T47D (cell line): ENCODE results near the gene CFAP298.
A peak's percentile ranks its signal among the peaks of the same experiment; 100 is the strongest.
"Not testable (repeated sequence)": the region's sequence is repeated elsewhere in the genome, so short reads cannot be mapped to it uniquely, and the experiment has no call there.

Source experiments
- DNase-seq, 2 experiments: peaks; one replicate each; pipeline versions ENCODE4 v3.0.0 to v3.0.0-alpha.2; 2011 to 2012; ENCODE audit warnings: low read depth in 1 of 2, low spot score in 1 of 2
- JUND ChIP-seq: IDR thresholded peaks from 2 replicates; pipeline ENCODE4 v1.6.1; 2012; ENCODE audit warnings: low read depth
- in situ Hi-C: cut with HindIII; loops from 2 replicates; pipeline ENCODE4 v1.10.0; 2016; ENCODE audit warnings: low sequenced_read_pairs, low pct_unique_long_range_greater_than_20kb

The CFAP298 gene

GRCh38 chr21:32612999-32613337 lies 791 bp upstream of the CFAP298 start:
- TF ChIP-seq JUND, result no peak

GRCh38 chr21:32611471-32611997 lies 643 bp downstream of the CFAP298 start:
- in situ Hi-C loops, result no loop called here
- peak; percentile 26 to 30 for DNase-seq
- no peak for TF ChIP-seq JUND

More at GRCh38 chr21:32612999-32613337, 791 bp upstream of the CFAP298 start:
- DNase-seq, result no peak
- in situ Hi-C loops, result no loop called here

DNA sequence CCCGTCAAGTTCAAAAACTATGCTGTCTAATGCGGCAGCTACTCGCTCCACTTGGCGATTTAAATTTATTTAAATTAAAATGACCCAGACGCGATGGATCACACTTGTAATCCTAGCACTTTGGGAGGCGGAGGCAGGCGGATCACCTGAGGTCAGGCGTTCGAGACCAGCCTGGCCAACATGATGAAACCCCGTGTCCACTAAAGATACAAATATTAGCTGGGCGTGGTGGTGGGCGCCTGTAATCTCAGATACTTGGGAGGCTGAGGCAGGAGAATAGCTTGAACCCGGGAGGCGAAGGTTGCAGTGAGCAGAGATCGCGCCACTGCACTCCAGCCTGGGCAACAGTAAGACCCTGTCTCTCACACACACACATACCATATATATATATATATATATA lies 1.2 kb downstream of the CFAP298 start:
- DNase-seq, in situ Hi-C loops: not testable (repeated sequence)

- in situ Hi-C loops, result no loop called here
- TF ChIP-seq JUND, result no peak
- DNase-seq, result no peak
These were observed 3.3 kb downstream of the CFAP298 start for GRCh38 chr21:32608851-32609250.

- in situ Hi-C loops, result no loop called here
- no peak for DNase-seq
- TF ChIP-seq JUND, result no peak
These were observed 6.7 kb downstream of the CFAP298 start for GRCh38 chr21:32605469-32605868.

DNA sequence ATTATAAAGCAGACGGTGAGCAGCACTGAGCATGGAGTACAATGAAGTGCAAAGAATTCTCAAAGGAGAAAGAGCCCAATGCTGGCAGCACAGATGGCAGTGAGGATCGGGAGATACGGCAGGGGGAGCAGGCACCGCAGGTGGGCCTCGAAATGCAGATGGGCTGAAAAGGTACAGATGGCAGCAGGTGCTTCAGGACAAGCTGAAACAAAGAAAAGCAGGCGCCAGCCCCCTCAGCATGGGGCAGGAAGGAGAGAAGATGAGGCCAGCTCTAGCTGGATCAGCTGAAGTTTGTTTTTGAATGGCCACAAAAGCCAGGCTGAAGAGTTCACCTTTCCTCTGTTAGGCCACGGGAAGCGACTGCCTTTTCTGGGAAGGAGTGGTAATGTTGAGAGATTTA lies 7.7 kb downstream of the CFAP298 start:
- in situ Hi-C loops, result no loop called here
- no peak for DNase-seq
- TF ChIP-seq JUND, result no peak

DNA sequence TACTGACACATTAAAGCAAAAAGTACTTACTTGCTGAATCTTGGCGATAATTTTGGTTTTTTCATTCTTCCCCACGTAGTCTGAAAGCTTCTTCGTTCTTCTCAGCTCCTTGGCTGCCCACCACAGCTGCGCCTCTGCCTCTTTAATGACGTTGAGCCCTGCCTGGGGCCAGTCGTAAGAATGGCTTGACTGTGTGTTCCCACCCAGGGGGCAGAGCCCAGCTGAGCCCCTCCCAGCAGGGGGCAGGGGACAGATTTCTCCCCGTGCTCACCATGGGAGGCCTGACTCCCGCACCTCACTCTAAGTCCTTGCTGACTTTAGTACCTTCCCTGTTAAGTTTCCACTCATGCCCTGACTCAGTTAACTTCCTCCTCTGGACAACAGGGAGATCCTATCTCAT lies 9.0 kb downstream of the CFAP298 start:
- in situ Hi-C loops, result no loop called here
- TF ChIP-seq JUND, result no peak

GRCh38 chr21:32602099-32602498 lies 10.1 kb downstream of the CFAP298 start:
- in situ Hi-C loops, result no loop called here
- DNase-seq, result no peak
- no peak for TF ChIP-seq JUND

More for the DNA sequence above, 9.0 kb downstream of the CFAP298 start:
- no peak for DNase-seq

GRCh38 chr21:32599526-32599925 lies 12.7 kb downstream of the CFAP298 start:
- DNase-seq, result no peak
- in situ Hi-C loops, result no loop called here
- no peak for TF ChIP-seq JUND

- in situ Hi-C loops, result no loop called here
- TF ChIP-seq JUND, result no peak
- DNase-seq, result no peak
These were observed 13.1 kb downstream of the CFAP298 start for GRCh38 chr21:32599091-32599490.

DNA sequence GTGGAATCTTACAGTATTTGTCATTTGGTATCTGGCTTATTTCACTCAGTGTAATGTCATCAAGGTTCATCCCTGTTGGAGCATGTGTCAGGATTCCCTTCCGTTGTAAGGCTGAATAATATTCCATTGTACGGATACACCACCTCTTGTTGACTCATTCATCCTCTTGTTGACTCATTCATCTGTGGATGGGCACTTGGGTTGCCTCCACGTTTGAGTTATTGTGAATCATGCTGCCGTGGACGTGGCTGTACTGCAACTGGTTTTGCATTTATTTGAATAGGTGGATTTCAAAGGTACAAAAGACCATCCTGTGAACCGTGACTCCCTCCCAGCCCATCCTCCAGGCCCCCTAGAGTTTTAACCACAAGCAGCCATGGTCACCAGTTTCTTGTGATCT lies 15.0 kb downstream of the CFAP298 start:
- no peak for TF ChIP-seq JUND
- in situ Hi-C loops, result no loop called here
- no peak for DNase-seq

- in situ Hi-C loops, result no loop called here
- no peak for TF ChIP-seq JUND
- DNase-seq, result no peak
These were observed 16.7 kb downstream of the CFAP298 start for GRCh38 chr21:32595431-32595830.

- in situ Hi-C loops, result no loop called here
These were observed 18.5 kb downstream of the CFAP298 start for GRCh38 chr21:32593690-32594089.

DNA sequence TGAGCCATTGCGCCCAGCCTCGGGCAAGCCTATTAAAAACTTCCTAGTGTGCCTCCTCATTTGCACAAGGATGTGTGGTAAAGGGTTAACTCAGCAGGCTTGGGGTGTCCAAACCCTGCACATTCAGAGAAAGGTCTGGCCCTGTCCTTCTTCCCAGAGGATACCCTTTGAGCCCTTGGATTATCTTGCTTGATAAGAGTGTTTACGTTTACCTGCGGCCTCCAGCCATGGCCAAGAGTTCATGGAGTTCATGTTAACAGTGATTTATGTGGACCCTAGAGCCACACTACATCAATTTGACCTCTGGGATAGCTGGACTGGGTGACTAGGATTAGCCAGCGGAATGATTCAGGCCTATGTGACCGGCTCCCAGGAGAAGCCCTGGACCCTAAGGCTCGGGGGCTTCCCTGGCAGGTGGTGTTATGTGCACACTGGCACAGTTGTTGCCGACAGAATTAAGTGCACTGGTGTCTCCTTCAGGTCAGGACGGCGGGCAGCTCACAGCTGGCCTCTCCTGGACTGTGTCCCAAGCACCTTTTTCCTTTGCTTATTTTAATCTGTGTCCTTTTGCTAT lies 19.2 kb downstream of the CFAP298 start:
- in situ Hi-C loops, result no loop called here
- DNase-seq, result no peak
- TF ChIP-seq JUND, result no peak

More at GRCh38 chr21:32593690-32594089, 18.5 kb downstream of the CFAP298 start:
- DNase-seq, result no peak
- no peak for TF ChIP-seq JUND
